Heart left ventricle (tissue), 13 donors: ENCODE measurements around the gene AIF1L.

ENCODE experiments used
- POLR2A ChIP-seq, 2 donors: fragments of 450-650 bp; IDR thresholded peaks; one replicate each; pipeline ENCODE4 v1.6.1; 2017; ENCODE audit warnings: antibody characterized with exemption in 2 of 2, mild to moderate bottlenecking in 2 of 2, moderate library complexity in 2 of 2
- TF ChIP-seq, protein P1 (sequence below), 12 donors: fragments of 200-600 bp; sonication (generic) in 4 of 12; IDR thresholded peaks; one replicate each; pipeline versions ENCODE4 v1.5.0 to v1.8.0; 2018 to 2022; ENCODE audit warnings: antibody characterized with exemption in 12 of 12, mild to moderate bottlenecking in 5 of 12
- donor health status: ischemic (EF 13 %, LVEDD 7.1; RV severe dilation, severe dysfunction).
- donor health status: DM: no; HTN: yes; CAD: no.
- donor health status: DM: no; HTN: no; CAD: no.
- donor health status: ischemic (EF 25% LVEDD 6.9; RV normal size, moderate dysfunction).
- donor health status: ischemic (EF 25% LVEDD 5.7; RV mildly dilated, moderate dysfunction).
- donor health status: ischemic (EF 35%, LVEDD 5.7; RV mildly dilated, moderate dysfunction).
- donor health status: nonischemic (EF 11% LVEDD 7.7; RV severe dilation, severe dysfunction).
- donor health status: DM: yes; HTN: yes; CAD: no.
- donor health status: PGD.
- donor health status: ischemic (EF 29% LVEDD 5.4; RV normal size, mild dysfunction).
- donor health status: nonischemic (EF 23%, LVEDD 6.1; RV moderate dilation, normal function).

GRCh38 chr9:131107760-131108159 is 11.4 kb downstream of the AIF1L start:
- TF ChIP-seq, protein P1, sequence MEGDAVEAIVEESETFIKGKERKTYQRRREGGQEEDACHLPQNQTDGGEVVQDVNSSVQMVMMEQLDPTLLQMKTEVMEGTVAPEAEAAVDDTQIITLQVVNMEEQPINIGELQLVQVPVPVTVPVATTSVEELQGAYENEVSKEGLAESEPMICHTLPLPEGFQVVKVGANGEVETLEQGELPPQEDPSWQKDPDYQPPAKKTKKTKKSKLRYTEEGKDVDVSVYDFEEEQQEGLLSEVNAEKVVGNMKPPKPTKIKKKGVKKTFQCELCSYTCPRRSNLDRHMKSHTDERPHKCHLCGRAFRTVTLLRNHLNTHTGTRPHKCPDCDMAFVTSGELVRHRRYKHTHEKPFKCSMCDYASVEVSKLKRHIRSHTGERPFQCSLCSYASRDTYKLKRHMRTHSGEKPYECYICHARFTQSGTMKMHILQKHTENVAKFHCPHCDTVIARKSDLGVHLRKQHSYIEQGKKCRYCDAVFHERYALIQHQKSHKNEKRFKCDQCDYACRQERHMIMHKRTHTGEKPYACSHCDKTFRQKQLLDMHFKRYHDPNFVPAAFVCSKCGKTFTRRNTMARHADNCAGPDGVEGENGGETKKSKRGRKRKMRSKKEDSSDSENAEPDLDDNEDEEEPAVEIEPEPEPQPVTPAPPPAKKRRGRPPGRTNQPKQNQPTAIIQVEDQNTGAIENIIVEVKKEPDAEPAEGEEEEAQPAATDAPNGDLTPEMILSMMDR (IDR thresholded peaks at IDR 0.05) = no peak
- TF ChIP-seq POLR2A (IDR thresholded peaks at IDR 0.05) = no peak
